IPS-NIHi11 (cell line): ENCODE data around the gene SRCAP.
"Not testable (repeated sequence)": the region's sequence is repeated elsewhere in the genome, so short reads cannot be mapped to it uniquely, and the experiment has no call there.

ENCODE experiments used
- DNase-seq: peaks from one replicate; pipeline ENCODE4 v3.0.0; 2012; ENCODE audit warnings: mixed read lengths, low spot score

SRCAP gene

GRCh38 chr16:30664616-30665109, 34.3 kb upstream of the SRCAP start:
- no peak for DNase-seq

- DNase-seq, result no peak
Observed at GRCh38 chr16:30665155-30665829, 33.7 kb upstream of the SRCAP start.

GRCh38 chr16:30665830-30666190, 33.2 kb upstream of the SRCAP start:
- no peak for DNase-seq

GRCh38 chr16:30666681-30667080, 32.3 kb upstream of the SRCAP start:
- DNase-seq, result no peak

GRCh38 chr16:30667361-30667905, 31.5 kb upstream of the SRCAP start:
- no peak for DNase-seq

GRCh38 chr16:30668393-30668792, 30.6 kb upstream of the SRCAP start:
- DNase-seq, result no peak

- DNase-seq, result no peak
Observed at GRCh38 chr16:30669026-30669902, 29.7 kb upstream of the SRCAP start.

- no peak for DNase-seq
Observed at GRCh38 chr16:30669903-30670824, 28.8 kb upstream of the SRCAP start.

- DNase-seq, result no peak
Observed at GRCh38 chr16:30675143-30675542, 23.8 kb upstream of the SRCAP start.

- peak; percentile 83 for DNase-seq
Observed at GRCh38 chr16:30677931-30678585, 20.9 kb upstream of the SRCAP start.

GRCh38 chr16:30678586-30678970, 20.4 kb upstream of the SRCAP start:
- DNase-seq, result no peak

- no peak for DNase-seq
Observed at GRCh38 chr16:30680326-30680725, 18.6 kb upstream of the SRCAP start.

- DNase-seq, result no peak
Observed at GRCh38 chr16:30688701-30689100, 10.3 kb upstream of the SRCAP start.

- no peak for DNase-seq
Observed at GRCh38 chr16:30691907-30692306, 7.1 kb upstream of the SRCAP start.

GRCh38 chr16:30692396-30693064, 6.4 kb upstream of the SRCAP start:
- peak; percentile 36 for DNase-seq

GRCh38 chr16:30694926-30695693, 3.9 kb upstream of the SRCAP start:
- DNase-seq, result no peak

- DNase-seq, result not testable (repeated sequence)
Observed at GRCh38 chr16:30696646-30697045, 2.3 kb upstream of the SRCAP start.

GRCh38 chr16:30697264-30698138, 1.5 kb upstream of the SRCAP start:
- DNase-seq, result peak; percentile 91
